PFSK-1 (cell line): ENCODE measurements around the gene KIF26B.

Experiments
- FOXP2 ChIP-seq: optimal IDR thresholded peaks from 2 replicates; pipeline ENCODE3; 2011; ENCODE audit warnings: borderline replicate concordance, control low read depth, inconsistent platforms; ENCODE audit not compliant: insufficient read depth; ENCODE audit errors: extremely low read length, extremely low read depth
- POLR2AphosphoS5 ChIP-seq: IDR thresholded peaks from 2 replicates; pipeline ENCODE4 v1.6.1; 2012; ENCODE audit warnings: low read depth, mild to moderate bottlenecking, control low read depth, low read length, moderate library complexity
- REST ChIP-seq, 2 experiments: IDR thresholded peaks; 2 replicates each; pipeline versions ENCODE4 v1.6.1 to v1.8.0; 2011 to 2012; ENCODE audit warnings: low read depth in 2 of 2, low read length in 2 of 2, control low read depth in 1 of 2, inconsistent platforms in 1 of 2, mild to moderate bottlenecking in 1 of 2, moderate library complexity in 1 of 2; ENCODE audit not compliant: insufficient read depth in 1 of 2
- SIN3A ChIP-seq: IDR thresholded peaks from 2 replicates; pipeline ENCODE4 v1.6.1; 2012; ENCODE audit warnings: mild to moderate bottlenecking, low read length, moderate library complexity, borderline replicate concordance; ENCODE audit not compliant: insufficient read depth
- TAF1 ChIP-seq: IDR thresholded peaks from 2 replicates; pipeline ENCODE4 v1.6.1; 2012; ENCODE audit warnings: low read length, control low read depth, borderline replicate concordance; ENCODE audit not compliant: insufficient read depth

KIF26B gene

GRCh38 chr1:245201201-245201600 lies 46.4 kb downstream of the KIF26B start:
- no peak for TF ChIP-seq SIN3A

GRCh38 chr1:245201827-245202226 lies 47.0 kb downstream of the KIF26B start:
- TF ChIP-seq TAF1, result no peak
- no peak for TF ChIP-seq REST (IDR thresholded peaks at IDR 0.05; ENCODE audit: insufficient read depth in 1 of 2, low read depth in 2 of 2, low read length in 2 of 2)
- no peak for TF ChIP-seq SIN3A
- no peak for TF ChIP-seq FOXP2
- no peak for TF ChIP-seq POLR2AphosphoS5

GRCh38 chr1:245205396-245205795 lies 50.6 kb downstream of the KIF26B start:
- TF ChIP-seq SIN3A, result no peak
- no peak for TF ChIP-seq TAF1
- no peak for TF ChIP-seq POLR2AphosphoS5
- no peak for TF ChIP-seq REST (IDR thresholded peaks at IDR 0.05; ENCODE audit: insufficient read depth in 1 of 2, low read depth in 2 of 2, low read length in 2 of 2)
- TF ChIP-seq FOXP2, result no peak

- TF ChIP-seq REST (IDR thresholded peaks at IDR 0.05; ENCODE audit: insufficient read depth in 1 of 2, low read depth in 2 of 2, low read length in 2 of 2), result no peak
- no peak for TF ChIP-seq POLR2AphosphoS5
- no peak for TF ChIP-seq SIN3A
- TF ChIP-seq FOXP2, result no peak
- no peak for TF ChIP-seq TAF1
These were observed 51.1 kb downstream of the KIF26B start for GRCh38 chr1:245205864-245206263.

GRCh38 chr1:245207056-245207638 lies 52.4 kb downstream of the KIF26B start:
- TF ChIP-seq SIN3A, result no peak
- no peak for TF ChIP-seq REST (IDR thresholded peaks at IDR 0.05; ENCODE audit: insufficient read depth in 1 of 2, low read depth in 2 of 2, low read length in 2 of 2)
- no peak for TF ChIP-seq FOXP2
- TF ChIP-seq POLR2AphosphoS5, result no peak
- no peak for TF ChIP-seq TAF1
